ENCODE results near the gene PRKN.

DNA sequence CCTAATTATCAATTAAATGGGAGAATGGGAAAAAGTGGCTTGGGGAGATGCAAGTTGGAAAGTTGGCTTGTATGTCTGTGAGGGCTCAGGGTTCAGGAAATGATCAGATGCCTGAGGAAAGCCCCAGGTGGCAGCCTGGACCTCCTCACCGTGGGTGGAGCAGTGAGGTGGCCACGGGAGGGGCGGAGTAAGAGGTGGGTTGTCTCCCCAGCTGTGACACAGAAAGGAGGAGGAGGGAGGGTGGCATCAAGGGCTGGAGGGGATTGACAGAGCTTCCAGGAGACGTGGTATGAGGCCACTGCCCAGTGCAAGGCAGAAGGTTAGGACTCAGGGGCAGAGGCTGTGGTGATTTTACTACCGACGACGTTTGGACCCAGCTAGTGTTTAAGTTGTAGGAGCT lies 672.2 kb downstream of the PRKN start:
- TF ChIP-seq CTCF (IDR thresholded peaks at IDR 0.05) (no peak), POLR2AphosphoS5 (IDR thresholded peaks at IDR 0.05) (no peak)
